ENCODE data around the gene SCUBE1. TPM values are rescaled to one million over a fixed set of nuclear protein-coding genes. Genes with fewer than 3 reads are reported as not detected.

The SCUBE1 gene
- total and polyA plus RNA-seq, 2 of the 8 experiments (the other 6 are each of a cell fraction or from before 2014, with no cell fraction given) = 2.3 to 4.9 TPM

GRCh38 chr22:43302531-43303041, 40.6 kb downstream of the SCUBE1 start:
- ChIA-PET POLR2A (ENCODE audit: partially characterized antibody) (interaction anchor here (0.6 to 1.3 kb wide), 2 partner anchors 15 to 137 kb away, joined by 3 to 5 read pairs; no protein-coding TSS in a partner anchor), CTCF (ENCODE audit: partially characterized antibody) (interaction anchor here (0.7 to 13.2 kb wide), 12 partner anchors 10 to 126 kb away, joined by 3 to 116 read pairs (median 6); no protein-coding TSS in a partner anchor)
- Histone ChIP-seq H2AFZ (ENCODE audit: low read length) (no peak overlapping the region), H3K4me1 (replicated peaks in 1 of 4; ENCODE audit: control insufficient read depth in 3 of 4, insufficient read depth in 4 of 4, low read length in 3 of 4) (no peaks in the 10 kb centered on the region), H2AK5ac (ENCODE audit: low read depth, low read length) (no peak overlapping the region), H3K4ac (replicated peaks; ENCODE audit: insufficient read length, low read depth, low read length) (no peak overlapping the region), H3K27ac (ENCODE audit: low read depth, low read length) (no peak overlapping the region), H3K23ac (ENCODE audit: insufficient read length) (no peak overlapping the region), H4K91ac (replicated peaks; ENCODE audit: insufficient read length, low read length) (no peak overlapping the region), H3K79me1 (ENCODE audit: low read depth, low read length) (no peaks in the 10 kb centered on the region), H3K36me3 (ENCODE audit: control insufficient read depth in 2 of 4, insufficient read depth in 4 of 4, low read length in 3 of 4) (no peaks in the 10 kb centered on the region; a peak in 1 of 8 replicates), H2BK12ac (ENCODE audit: low read depth, low read length) (no peak overlapping the region), H3K79me2 (ENCODE audit: control insufficient read depth in 1 of 2, insufficient read depth in 2 of 2, low read length in 2 of 2) (no peaks in the 10 kb centered on the region), H3K56ac (replicated peaks; ENCODE audit: insufficient read length, low read depth, low read length) (no peak overlapping the region), H3K27me3 (replicated peaks in 1 of 4; ENCODE audit: control insufficient read depth in 3 of 4, extremely low read depth in 1 of 4, insufficient read depth in 3 of 4, low read length in 3 of 4) (no peaks in the 10 kb centered on the region), H3K9me3 (ENCODE audit: insufficient read depth in 2 of 2, low read depth in 1 of 2, low read length in 1 of 2) (no peaks in the 10 kb centered on the region), H2BK20ac (ENCODE audit: low read length) (no peak overlapping the region), H3K9ac (replicated peaks in 1 of 4; ENCODE audit: extremely low read depth in 1 of 4, low read depth in 3 of 4, low read length in 3 of 4) (no peak overlapping the region; a peak in 1 of 7 replicates), H3K14ac (ENCODE audit: insufficient read length) (no peak overlapping the region), H4K8ac (ENCODE audit: extremely low read depth, insufficient read depth, low read length) (no peak overlapping the region), H4K5ac (ENCODE audit: insufficient read length, low read depth, low read length) (no peak overlapping the region), H3K4me2 (ENCODE audit: insufficient read depth in 1 of 2, low read depth in 2 of 2, low read length in 2 of 2) (no peak overlapping the region), H3K23me2 (ENCODE audit: low read depth, low read length) (no peaks in the 10 kb centered on the region), H3K4me3 (ENCODE audit: extremely low read depth in 1 of 4, insufficient read depth in 2 of 4, low read depth in 3 of 4, low read length in 4 of 4) (no peak overlapping the region), H2BK15ac (ENCODE audit: low read length) (no peak overlapping the region), H2BK120ac (replicated peaks; ENCODE audit: low read depth, low read length) (no peak overlapping the region), H3K18ac (ENCODE audit: extremely low read depth, low read length) (no peak overlapping the region), H4K20me1 (replicated peaks in 1 of 2; ENCODE audit: control insufficient read depth in 1 of 2, insufficient read depth in 2 of 2, low read length in 2 of 2) (no peaks in the 10 kb centered on the region), H2BK5ac (ENCODE audit: low read depth, low read length) (no peak overlapping the region)
- TF ChIP-seq RNF2 (IDR thresholded peaks at IDR 0.05; ENCODE audit: borderline replicate concordance, low read depth, low read length, missing control alignments, poor library complexity, severe bottlenecking) (no peak), MAFK (IDR thresholded peaks at IDR 0.05; ENCODE audit: low read depth, low read length) (no peak), TAF7 (optimal IDR thresholded peaks at IDR 0.05; ENCODE audit: borderline replicate concordance, low read depth, low read length) (no peak), BACH1 (IDR thresholded peaks at IDR 0.05; ENCODE audit: low read length) (no peak)
- DNase-seq (ENCODE audit: low read depth in 1 of 2, low spot score in 2 of 2) = no peak
- WGBS, 2 experiments (ENCODE audit: extremely low coverage in 1 of 2, insufficient coverage in 1 of 2, insufficient read length in 1 of 2, insufficient replicate concordance in 2 of 2, low coverage in 1 of 2, low lambda C conversion rate in 2 of 2, missing lambda C conversion rate in 1 of 2) = 83% methylated on average over 9 of the region's 12 CpGs; no CpG with 5 or more reads in 1 of the 2 experiments
- FAIRE-seq = no peak
